Body of pancreas (tissue), 4 donors: ENCODE data around the gene HMCN2. TPM values are rescaled to one million over a fixed set of nuclear protein-coding genes. Genes with fewer than 3 reads are reported as not detected.

ENCODE experiments used
- ATAC-seq: fragments of 150-250 bp; one replicate; pipeline ENCODE4 v1.9.1; 2016
- DNase-seq, 4 donors: peaks; one replicate each; pipeline ENCODE4 v3.0.0-alpha.2; 2019
- H3K27ac ChIP-seq, 4 donors: fragments of 200-600 bp; sonication (generic); 1 replicate in 3 of 4; 2 replicates in 1 of 4; pipeline versions ENCODE4 v1.5.1 to v1.6.1; 2016 to 2019; ENCODE audit warnings: mild to moderate bottlenecking in 1 of 4, mixed read lengths in 1 of 4, moderate library complexity in 1 of 4
- H3K27me3 ChIP-seq, 2 donors: fragments of 200-600 bp; sonication (generic); one replicate each; pipeline ENCODE4 v1.6.0; 2016; ENCODE audit warnings: mild to moderate bottlenecking in 1 of 2
- H3K36me3 ChIP-seq, 2 donors: fragments of 200-600 bp; sonication (generic); replicated peaks in 1 of 2; 2 replicates each; pipeline ENCODE4 v1.5.1; 2016; ENCODE audit warnings: low read depth in 2 of 2; ENCODE audit not compliant: insufficient read depth in 1 of 2
- H3K4me1 ChIP-seq: fragments of 200-600 bp; sonication (generic); one replicate; pipeline ENCODE4 v1.6.0; 2016
- H3K4me3 ChIP-seq, 2 donors: fragments of 200-600 bp; sonication (generic); 1 replicate in 1 of 2; 2 replicates in 1 of 2; pipeline ENCODE4 v1.5.1; 2016 to 2019
- H3K9me3 ChIP-seq, 3 donors: fragments of 200-600 bp; sonication (generic); 1 replicate in 2 of 3; 2 replicates in 1 of 3; pipeline ENCODE4 v1.5.1; 2016
- CTCF ChIP-seq, 7 experiments: fragments of 450-650 bp in 4 of 7; fragments of 200-600 bp in 3 of 7; sonication (generic) in 3 of 7; IDR thresholded peaks; one replicate each; pipeline ENCODE4 v1.5.1; 2016 to 2019; ENCODE audit warnings: antibody characterized with exemption in 7 of 7
- POLR2A ChIP-seq, 3 donors: fragments of 450-650 bp; IDR thresholded peaks; one replicate each; pipeline ENCODE4 v1.6.1; 2016; ENCODE audit warnings: antibody characterized with exemption in 3 of 3, mild to moderate bottlenecking in 2 of 3
- WGBS, 2 donors: methylation state at CpG; one replicate each; pipeline ENCODE4 v1.1.5; 2017; 5-methylcytosine and 5-hydroxymethylcytosine counted together
- intact Hi-C: fragments of 100-400 bp; cut with DNase I; formaldehyde crosslinking; loops from one replicate; pipeline ENCODE4 v1.15.1; 2023
- total RNA-seq, 2 donors: library from RNA; depleted of rRNA; stranded (reverse); fragments of >200 nt; gene quantifications; one replicate each; pipeline ENCODE4 v1.1.0, GENCODE V29; 2016

The HMCN2 gene
- total RNA-seq, 2 donors from 2014 or later: 0.78 to 3.6 TPM

DNA sequence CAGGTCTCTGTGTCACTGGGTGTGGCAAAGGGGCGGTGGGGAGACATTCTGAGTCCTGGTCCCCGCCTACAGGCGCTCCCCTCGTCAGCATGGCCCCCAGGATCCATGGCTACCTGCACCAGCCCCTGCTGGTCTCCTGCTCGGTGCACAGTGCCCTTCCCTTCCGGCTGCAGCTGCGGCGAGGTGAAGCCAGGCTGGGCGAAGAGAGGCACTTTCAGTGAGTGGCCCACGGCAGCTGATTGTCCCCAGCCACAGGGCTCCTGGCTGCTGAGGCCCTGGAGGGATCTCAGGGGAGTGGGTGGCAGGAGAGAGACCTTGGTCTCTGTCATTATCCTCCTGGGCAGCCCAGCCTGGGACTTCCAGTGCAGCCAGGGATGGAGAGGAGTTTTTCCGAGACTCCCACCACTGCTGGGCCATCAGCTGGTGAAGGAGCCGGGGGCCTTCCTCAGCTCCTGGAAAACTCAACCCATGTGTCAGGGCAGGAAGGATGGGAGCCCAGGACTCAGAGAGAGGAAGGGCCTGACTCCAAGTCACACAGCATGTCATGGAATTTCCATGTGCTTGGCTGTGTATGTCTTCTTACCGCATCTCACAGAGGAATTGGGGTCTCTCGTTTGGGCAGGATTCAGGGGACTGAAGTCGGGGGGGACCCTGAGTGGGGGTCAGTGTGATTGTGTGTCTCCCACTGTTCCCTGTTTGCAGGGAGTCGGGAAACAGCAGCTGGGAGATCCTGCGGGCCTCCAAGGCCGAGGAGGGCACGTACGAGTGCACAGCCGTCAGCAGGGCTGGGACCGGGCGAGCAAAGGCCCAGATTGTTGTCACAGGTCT, 37.4 kb downstream of the HMCN2 start:
- 51 to 52% methylated on average over 15 to 22 of the region's 23 CpGs for WGBS, 2 donors
- H3K36me3 ChIP-seq: no peaks in the 10 kb centered on the region
- no peaks in the 10 kb centered on the region for H3K27me3 ChIP-seq
- no peaks in the 10 kb centered on the region for H3K4me1 ChIP-seq
- H3K4me3 ChIP-seq: no peak overlapping the region
- TF ChIP-seq CTCF (IDR thresholded peaks at IDR 0.05) (no peak), POLR2A (IDR thresholded peaks at IDR 0.05) (no peak)
- no peaks in the 10 kb centered on the region for H3K9me3 ChIP-seq
- intact Hi-C loops: no loop called here
- no peak overlapping the region for H3K27ac ChIP-seq
- no peak for DNase-seq
- no peak for ATAC-seq

GRCh38 chr9:130303613-130304055, 38.1 kb downstream of the HMCN2 start:
- TF ChIP-seq CTCF (IDR thresholded peaks at IDR 0.05): no peak
- no peak for TF ChIP-seq POLR2A (IDR thresholded peaks at IDR 0.05)
- WGBS, 2 donors: 58 to 61% methylated on average over 17 of the region's 17 CpGs
- intact Hi-C loops: no loop called here
- DNase-seq: no peak
- H3K27ac ChIP-seq: no peak overlapping the region
- no peak overlapping the region for H3K4me3 ChIP-seq
- ATAC-seq: no peak
- no peaks in the 10 kb centered on the region for H3K36me3 ChIP-seq
- H3K27me3 ChIP-seq: no peaks in the 10 kb centered on the region
- H3K9me3 ChIP-seq: no peaks in the 10 kb centered on the region
- H3K4me1 ChIP-seq: no peaks in the 10 kb centered on the region

- DNase-seq (no peak), ATAC-seq (no peak)
- no peak overlapping the region for H3K27ac ChIP-seq
- no peak for TF ChIP-seq CTCF (IDR thresholded peaks at IDR 0.05)
- no peak for TF ChIP-seq POLR2A (IDR thresholded peaks at IDR 0.05)
- H3K4me3 ChIP-seq: no peak overlapping the region
- H3K27me3 ChIP-seq: no peaks in the 10 kb centered on the region
- no peaks in the 10 kb centered on the region for H3K9me3 ChIP-seq
- intact Hi-C loops: no loop called here
- WGBS, 2 donors: 43 to 44% methylated on average over 4 to 7 of the region's 7 CpGs
- H3K4me1 ChIP-seq: no peaks in the 10 kb centered on the region
- no peaks in the 10 kb centered on the region for H3K36me3 ChIP-seq
Observed at GRCh38 chr9:130304116-130304515, 38.6 kb downstream of the HMCN2 start.

DNA sequence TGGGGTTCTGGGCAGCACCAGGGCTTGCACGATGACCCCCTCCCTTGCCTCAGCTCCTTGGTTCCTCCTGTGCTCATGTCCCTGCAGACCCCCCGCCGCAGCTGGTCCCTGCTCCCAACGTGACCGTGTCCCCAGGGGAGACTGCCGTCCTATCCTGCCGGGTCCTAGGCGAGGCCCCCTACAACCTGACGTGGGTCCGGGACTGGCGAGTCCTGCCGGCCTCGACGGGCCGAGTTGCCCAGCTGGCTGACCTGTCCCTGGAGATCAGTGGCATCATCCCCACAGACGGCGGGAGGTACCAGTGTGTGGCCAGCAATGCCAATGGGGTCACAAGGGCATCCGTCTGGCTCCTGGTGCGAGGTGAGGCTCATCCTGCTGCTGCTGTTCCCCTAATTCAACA, 39.1 kb downstream of the HMCN2 start:
- intact Hi-C loops: no loop called here
- no peaks in the 10 kb centered on the region for H3K9me3 ChIP-seq
- no peaks in the 10 kb centered on the region for H3K27me3 ChIP-seq
- DNase-seq (no peak), ATAC-seq (no peak)
- no peak overlapping the region for H3K27ac ChIP-seq
- H3K4me3 ChIP-seq: no peak overlapping the region
- H3K36me3 ChIP-seq: no peaks in the 10 kb centered on the region
- TF ChIP-seq POLR2A (IDR thresholded peaks at IDR 0.05) (no peak), CTCF (IDR thresholded peaks at IDR 0.05) (no peak)
- H3K4me1 ChIP-seq: no peaks in the 10 kb centered on the region
- WGBS, 2 donors: 60 to 77% methylated on average over 1 to 19 of the region's 19 CpGs

GRCh38 chr9:130305381-130305780, 39.8 kb downstream of the HMCN2 start:
- 65 to 79% methylated on average over 2 to 4 of the region's 4 CpGs for WGBS, 2 donors
- no peak overlapping the region for H3K27ac ChIP-seq
- intact Hi-C loops: no loop called here

More at GRCh38 chr9:130305381-130305780, 39.8 kb downstream of the HMCN2 start:
- no peaks in the 10 kb centered on the region for H3K4me1 ChIP-seq
- no peaks in the 10 kb centered on the region for H3K27me3 ChIP-seq
- no peaks in the 10 kb centered on the region for H3K36me3 ChIP-seq
- H3K4me3 ChIP-seq: no peak overlapping the region
- ATAC-seq (no peak), DNase-seq (no peak)
- TF ChIP-seq CTCF (IDR thresholded peaks at IDR 0.05): no peak
- TF ChIP-seq POLR2A (IDR thresholded peaks at IDR 0.05): no peak
- H3K9me3 ChIP-seq: no peaks in the 10 kb centered on the region
